Adrenal gland (tissue), 5 donors: Measurements from ENCODE around the gene AGO4.

ENCODE experiments used
- POLR2A ChIP-seq, 2 donors: fragments of 450-650 bp; IDR thresholded peaks; one replicate each; pipeline ENCODE4 v1.6.1; 2017; ENCODE audit warnings: antibody characterized with exemption in 2 of 2, mild to moderate bottlenecking in 2 of 2, moderate library complexity in 1 of 2
- TF ChIP-seq, protein P1 (sequence below), 6 experiments: fragments of 450-650 bp in 4 of 6; fragments of 200-600 bp in 2 of 6; sonication (generic) in 1 of 6; IDR thresholded peaks; 1 replicate in 5 of 6; 2 replicates in 1 of 6; pipeline versions ENCODE4 v1.5.1 to v1.8.0; 2016 to 2021; ENCODE audit warnings: antibody characterized with exemption in 6 of 6, mild to moderate bottlenecking in 2 of 6, moderate library complexity in 1 of 6
- donor health status: DM: no; HTN: no; CAD: no.

DNA sequence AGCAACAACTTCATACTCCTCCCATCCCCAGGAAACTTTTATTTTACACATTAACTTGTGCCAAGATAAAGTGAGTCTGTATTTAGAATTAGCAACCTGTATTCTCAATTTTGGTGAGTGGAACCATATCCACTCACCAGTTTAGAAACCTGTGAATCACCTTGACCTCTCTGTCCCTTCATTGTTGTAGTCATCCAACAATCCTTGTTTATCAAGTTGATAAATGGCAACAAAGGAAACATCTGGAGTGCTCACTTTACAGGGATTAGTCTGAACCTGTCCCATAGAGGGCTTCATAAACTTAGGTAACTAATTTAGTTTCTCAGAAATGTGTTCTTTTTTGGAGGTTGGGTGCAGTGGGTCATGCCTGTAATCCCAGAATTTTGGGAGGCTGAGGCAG, 34.1 kb upstream of the AGO4 start:
- TF ChIP-seq, protein P1, sequence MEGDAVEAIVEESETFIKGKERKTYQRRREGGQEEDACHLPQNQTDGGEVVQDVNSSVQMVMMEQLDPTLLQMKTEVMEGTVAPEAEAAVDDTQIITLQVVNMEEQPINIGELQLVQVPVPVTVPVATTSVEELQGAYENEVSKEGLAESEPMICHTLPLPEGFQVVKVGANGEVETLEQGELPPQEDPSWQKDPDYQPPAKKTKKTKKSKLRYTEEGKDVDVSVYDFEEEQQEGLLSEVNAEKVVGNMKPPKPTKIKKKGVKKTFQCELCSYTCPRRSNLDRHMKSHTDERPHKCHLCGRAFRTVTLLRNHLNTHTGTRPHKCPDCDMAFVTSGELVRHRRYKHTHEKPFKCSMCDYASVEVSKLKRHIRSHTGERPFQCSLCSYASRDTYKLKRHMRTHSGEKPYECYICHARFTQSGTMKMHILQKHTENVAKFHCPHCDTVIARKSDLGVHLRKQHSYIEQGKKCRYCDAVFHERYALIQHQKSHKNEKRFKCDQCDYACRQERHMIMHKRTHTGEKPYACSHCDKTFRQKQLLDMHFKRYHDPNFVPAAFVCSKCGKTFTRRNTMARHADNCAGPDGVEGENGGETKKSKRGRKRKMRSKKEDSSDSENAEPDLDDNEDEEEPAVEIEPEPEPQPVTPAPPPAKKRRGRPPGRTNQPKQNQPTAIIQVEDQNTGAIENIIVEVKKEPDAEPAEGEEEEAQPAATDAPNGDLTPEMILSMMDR (IDR thresholded peaks at IDR 0.05) = no peak
- TF ChIP-seq POLR2A (IDR thresholded peaks at IDR 0.05) = no peak
